ENCODE results near the gene RBBP8.
A peak's percentile ranks its signal among the peaks of the same experiment; 100 is the strongest.
"Not testable (repeated sequence)": the region's sequence is repeated elsewhere in the genome, so short reads cannot be mapped to it uniquely, and the experiment has no call there.

Gene RBBP8

GRCh38 chr18:22933206-22933965 lies at the start of gene RBBP8:
Gene RBBP8 (plus strand): TSS chr18:22933328. CDS start chr18:22936852, 3,524 bp downstream.
- TF ChIP-seq CTCF (IDR thresholded peaks at IDR 0.05; ENCODE audit: control insufficient read depth, extremely low read depth, insufficient read depth): no peak
- H3K4me3 ChIP-seq (ENCODE audit: low read depth, low read length): peak within 1 kb of the TSS; percentile 92
- peak; percentile 50 for DNase-seq (ENCODE audit: low read depth)

- H3K4me3 ChIP-seq (ENCODE audit: low read depth, low read length): no peak overlapping the region
- DNase-seq (ENCODE audit: low read depth): no peak
- no peak for TF ChIP-seq CTCF (IDR thresholded peaks at IDR 0.05; ENCODE audit: control insufficient read depth, extremely low read depth, insufficient read depth)
These were observed 49.3 kb upstream of the RBBP8 start for GRCh38 chr18:22883827-22884226.

- DNase-seq (ENCODE audit: low read depth); H3K4me3 ChIP-seq (ENCODE audit: low read depth, low read length): not testable (repeated sequence)
These were observed 47.4 kb upstream of the RBBP8 start for GRCh38 chr18:22885694-22886093.

- no peak overlapping the region for H3K4me3 ChIP-seq (ENCODE audit: low read depth, low read length)
- no peak for TF ChIP-seq CTCF (IDR thresholded peaks at IDR 0.05; ENCODE audit: control insufficient read depth, extremely low read depth, insufficient read depth)
- DNase-seq (ENCODE audit: low read depth): no peak
These were observed 33.7 kb upstream of the RBBP8 start for GRCh38 chr18:22899421-22899820.

- TF ChIP-seq CTCF (IDR thresholded peaks at IDR 0.05; ENCODE audit: control insufficient read depth, extremely low read depth, insufficient read depth): no peak
- H3K4me3 ChIP-seq (ENCODE audit: low read depth, low read length): no peak overlapping the region
- DNase-seq (ENCODE audit: low read depth): no peak
These were observed 32.4 kb upstream of the RBBP8 start for GRCh38 chr18:22900558-22901238.

GRCh38 chr18:22902093-22902492 lies 31.0 kb upstream of the RBBP8 start:
- no peak overlapping the region for H3K4me3 ChIP-seq (ENCODE audit: low read depth, low read length)
- no peak for DNase-seq (ENCODE audit: low read depth)
- no peak for TF ChIP-seq CTCF (IDR thresholded peaks at IDR 0.05; ENCODE audit: control insufficient read depth, extremely low read depth, insufficient read depth)

- not testable (repeated sequence) for DNase-seq (ENCODE audit: low read depth); H3K4me3 ChIP-seq (ENCODE audit: low read depth, low read length)
These were observed 29.9 kb upstream of the RBBP8 start for GRCh38 chr18:22903248-22903647.

GRCh38 chr18:22912149-22912548 lies 21.0 kb upstream of the RBBP8 start:
- DNase-seq (ENCODE audit: low read depth): no peak
- TF ChIP-seq CTCF (IDR thresholded peaks at IDR 0.05; ENCODE audit: control insufficient read depth, extremely low read depth, insufficient read depth): no peak
- H3K4me3 ChIP-seq (ENCODE audit: low read depth, low read length): no peak overlapping the region
